GM18511 (cell line): ENCODE data around the gene SMCHD1.

ENCODE experiments used
- ATAC-seq: cut with Tn5 transposase; IDR thresholded peaks from one replicate; pipeline ENCODE4 v1.9.1; 2021; ENCODE audit warnings: mild to moderate bottlenecking, moderate library complexity; ENCODE audit not compliant: unreplicated experiment

The SMCHD1 gene

GRCh38 chr18:2655178-2655953 is at the start of gene SMCHD1:
TSS of gene SMCHD1 (plus strand) at chr18:2655726. CDS start at chr18:2656076, 350 bp downstream.
- peak; percentile 72 for ATAC-seq

GRCh38 chr18:2606335-2606734 is 49.2 kb upstream of the SMCHD1 start:
- no peak for ATAC-seq

DNA sequence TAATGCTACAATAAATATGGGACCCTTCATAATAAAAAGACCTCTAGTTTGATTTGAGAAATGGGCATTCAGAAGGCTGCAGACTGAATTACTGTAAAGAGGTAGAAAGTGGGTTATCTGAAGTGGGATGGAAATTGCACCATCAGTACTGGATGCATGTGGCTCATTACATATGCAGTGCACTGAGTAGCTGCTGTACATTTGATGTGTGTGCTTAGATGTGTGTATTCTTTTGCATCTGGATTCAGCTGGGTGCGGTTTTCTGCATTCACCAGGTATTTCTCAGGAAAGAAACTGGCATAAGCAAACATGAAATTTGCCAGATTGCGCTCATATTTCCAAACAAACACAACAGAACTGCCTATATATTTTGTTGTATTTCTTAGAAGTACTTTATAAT is 45.9 kb upstream of the SMCHD1 start:
- ATAC-seq, result no peak

- ATAC-seq, result no peak
These were observed 45.0 kb upstream of the SMCHD1 start for GRCh38 chr18:2610549-2610948.

DNA sequence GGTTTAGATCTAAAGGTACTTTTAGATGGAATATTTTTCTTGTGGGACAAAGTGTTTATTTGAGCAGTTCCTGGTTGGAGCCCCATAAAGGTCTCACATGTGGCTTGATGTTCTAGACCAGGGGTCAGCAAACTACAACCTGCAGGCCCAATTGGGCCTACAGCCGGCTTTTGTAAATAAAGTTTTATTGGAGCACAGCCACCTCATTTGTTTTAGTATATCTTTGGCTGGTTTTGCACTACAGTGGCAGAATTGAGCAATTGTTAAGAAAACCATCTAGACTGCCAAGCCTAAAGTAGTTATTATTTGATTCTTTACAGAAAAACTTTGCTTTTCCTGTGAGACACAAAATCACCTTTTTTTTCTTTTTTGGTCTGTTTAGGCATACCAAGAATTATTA is 42.5 kb upstream of the SMCHD1 start:
- ATAC-seq, result no peak

- ATAC-seq, result no peak
These were observed 38.0 kb upstream of the SMCHD1 start for GRCh38 chr18:2617401-2617998.

- ATAC-seq, result no peak
These were observed 37.5 kb upstream of the SMCHD1 start for GRCh38 chr18:2618009-2618408.

- no peak for ATAC-seq
These were observed 30.3 kb upstream of the SMCHD1 start for GRCh38 chr18:2625217-2625616.

- ATAC-seq, result peak; percentile 94
These were observed 27.7 kb upstream of the SMCHD1 start for GRCh38 chr18:2627821-2628276.

DNA sequence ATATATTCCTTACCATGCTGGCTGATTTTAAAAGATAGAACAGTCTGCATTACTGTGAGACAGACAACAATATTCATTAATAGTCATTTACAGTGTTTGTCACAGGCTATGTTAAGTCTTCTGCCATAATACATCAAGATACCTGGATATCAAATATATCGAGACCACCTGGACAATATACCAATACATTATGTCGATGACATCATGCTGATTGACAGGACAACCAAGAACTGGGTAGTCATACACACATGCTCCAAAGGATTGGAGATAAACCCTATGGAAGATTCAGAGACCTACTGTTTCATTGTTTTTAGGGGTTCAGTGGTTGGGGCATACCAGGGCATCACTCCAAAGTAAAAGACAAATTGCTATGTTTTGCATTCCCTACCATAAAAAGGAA is 26.5 kb upstream of the SMCHD1 start:
- no peak for ATAC-seq

GRCh38 chr18:2635586-2635985 is 19.9 kb upstream of the SMCHD1 start:
- no peak for ATAC-seq

DNA sequence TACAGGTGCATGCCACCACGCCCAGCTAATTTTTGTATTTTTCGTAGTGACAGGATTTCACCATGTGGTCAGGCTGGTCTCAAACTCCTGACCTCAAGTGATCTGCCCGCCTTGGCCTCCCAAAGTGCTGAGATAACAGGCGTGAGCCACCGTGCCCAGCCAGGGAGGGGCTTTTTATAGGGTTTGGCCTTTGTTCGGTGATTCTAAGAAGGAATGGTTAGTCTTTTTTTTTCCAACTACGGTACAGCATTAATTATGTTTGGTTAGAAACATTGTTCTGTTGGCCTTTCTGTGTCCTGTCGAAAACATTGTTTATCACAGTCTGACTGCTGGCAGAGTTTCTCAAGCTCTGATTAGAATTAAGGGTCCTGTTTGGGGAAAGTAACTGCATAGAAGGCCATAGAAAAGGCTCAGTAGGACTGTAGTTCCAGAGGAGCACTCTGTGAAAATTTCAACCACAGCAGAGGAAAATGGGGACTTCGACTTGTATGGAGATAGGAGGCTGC is 19.3 kb upstream of the SMCHD1 start:
- peak; percentile 19 for ATAC-seq

- ATAC-seq, result peak; percentile 82
These were observed 13.9 kb upstream of the SMCHD1 start for GRCh38 chr18:2641638-2642037.

GRCh38 chr18:2642771-2643170 is 12.8 kb upstream of the SMCHD1 start:
- ATAC-seq, result no peak

DNA sequence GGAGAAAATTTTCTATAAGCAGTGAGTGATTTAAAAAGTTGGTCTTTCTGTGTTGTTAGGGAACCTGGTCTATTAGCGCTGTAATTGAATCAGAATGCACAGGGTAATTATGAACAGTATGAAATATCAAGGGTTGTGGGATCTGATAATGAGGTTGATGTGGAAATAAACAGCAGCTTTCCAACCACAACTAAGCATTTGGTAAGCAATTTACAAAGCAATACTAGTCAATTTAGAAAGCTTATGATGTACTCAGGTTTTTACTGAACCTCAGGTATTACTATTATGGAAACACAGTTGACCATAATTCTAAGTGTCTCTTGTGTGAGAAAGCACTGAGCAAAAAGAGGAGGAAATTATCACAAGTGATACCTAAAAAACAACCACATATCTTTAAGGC is 11.0 kb upstream of the SMCHD1 start:
- no peak for ATAC-seq

DNA sequence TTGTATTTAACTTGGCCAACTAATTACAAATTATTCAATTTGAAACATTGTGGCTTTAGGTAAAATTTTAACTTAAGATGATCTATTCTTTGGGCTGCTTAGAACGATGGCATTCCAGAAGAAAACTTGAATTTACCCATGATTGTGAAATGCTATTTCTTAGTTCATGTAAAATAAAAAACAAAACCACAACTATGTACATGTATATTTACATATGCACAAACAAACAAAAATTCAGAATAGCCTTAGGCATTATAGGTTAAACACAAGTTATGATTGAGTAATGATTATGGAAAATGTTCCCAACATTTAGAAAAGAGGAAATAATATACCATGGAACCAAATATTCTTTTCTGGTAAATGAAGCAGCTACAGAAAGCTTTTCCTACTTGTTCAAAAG is 3.5 kb upstream of the SMCHD1 start:
- no peak for ATAC-seq

- ATAC-seq, result no peak
These were observed 2.1 kb upstream of the SMCHD1 start for GRCh38 chr18:2653467-2653866.

DNA sequence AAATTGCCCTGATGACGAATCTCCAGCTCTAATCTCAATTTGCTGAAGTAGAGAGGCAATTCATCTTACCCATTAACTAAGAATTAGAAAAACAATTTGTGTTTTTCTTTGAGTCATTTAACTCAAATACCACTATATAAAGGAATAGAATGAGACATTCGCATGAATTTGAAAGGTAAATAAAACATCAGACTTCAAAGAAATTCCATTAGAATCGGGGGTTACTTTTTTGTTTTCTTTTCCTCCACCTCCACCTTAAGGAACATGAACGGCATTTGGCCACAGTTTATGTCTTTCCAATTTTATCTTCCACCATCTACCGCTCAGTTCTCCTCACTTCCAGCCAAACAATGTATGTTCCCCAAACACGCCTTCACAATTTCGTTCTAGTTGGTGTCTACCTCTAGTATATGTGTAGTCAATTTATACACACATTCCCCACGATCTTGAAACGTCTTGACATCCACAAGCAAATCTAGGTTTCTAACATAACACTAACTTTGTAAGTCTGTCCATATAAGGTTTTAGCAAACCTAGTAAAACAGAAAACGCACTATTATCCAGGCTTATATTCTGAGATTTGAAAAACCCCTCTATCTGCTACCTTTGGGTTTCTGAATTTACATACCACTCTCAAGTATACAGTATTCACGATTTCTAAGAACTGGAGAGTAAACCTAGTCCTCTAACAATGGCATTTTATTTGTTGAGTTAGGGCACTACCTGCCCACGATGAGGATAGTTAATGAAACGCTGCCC is 1.2 kb upstream of the SMCHD1 start:
- ATAC-seq, result no peak

- peak; percentile 44 for ATAC-seq
These were observed 673 bp upstream of the SMCHD1 start for GRCh38 chr18:2654928-2655177.

DNA sequence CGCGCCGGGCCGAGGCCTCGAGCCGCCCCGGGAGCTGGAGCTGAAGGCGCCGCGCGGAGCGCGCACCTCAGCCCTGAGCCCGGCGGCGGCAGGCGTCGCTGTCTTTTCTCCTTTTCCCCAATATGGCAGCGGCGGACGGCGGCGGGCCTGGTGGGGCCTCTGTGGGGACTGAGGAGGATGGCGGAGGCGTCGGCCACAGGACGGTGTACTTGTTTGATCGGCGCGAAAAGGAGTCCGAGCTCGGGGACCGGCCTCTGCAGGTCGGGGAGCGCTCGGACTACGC is 369 bp downstream of the SMCHD1 start:
- ATAC-seq, result peak; percentile 21

GRCh38 chr18:2656237-2656980 is 883 bp downstream of the SMCHD1 start:
- peak; percentile 15 for ATAC-seq
